ENCODE measurements around the gene PDGFA.

PDGFA gene

GRCh38 chr7:485188-486081 lies 34.2 kb downstream of the PDGFA start:
- DNase-seq: no peak

- no peak for DNase-seq
Measured at GRCh38 chr7:484356-485101, 35.1 kb downstream of the PDGFA start.

GRCh38 chr7:483656-484355 lies 35.8 kb downstream of the PDGFA start:
- no peak for DNase-seq

- no peak for DNase-seq
Measured at GRCh38 chr7:482521-483083, 37.0 kb downstream of the PDGFA start.

DNA sequence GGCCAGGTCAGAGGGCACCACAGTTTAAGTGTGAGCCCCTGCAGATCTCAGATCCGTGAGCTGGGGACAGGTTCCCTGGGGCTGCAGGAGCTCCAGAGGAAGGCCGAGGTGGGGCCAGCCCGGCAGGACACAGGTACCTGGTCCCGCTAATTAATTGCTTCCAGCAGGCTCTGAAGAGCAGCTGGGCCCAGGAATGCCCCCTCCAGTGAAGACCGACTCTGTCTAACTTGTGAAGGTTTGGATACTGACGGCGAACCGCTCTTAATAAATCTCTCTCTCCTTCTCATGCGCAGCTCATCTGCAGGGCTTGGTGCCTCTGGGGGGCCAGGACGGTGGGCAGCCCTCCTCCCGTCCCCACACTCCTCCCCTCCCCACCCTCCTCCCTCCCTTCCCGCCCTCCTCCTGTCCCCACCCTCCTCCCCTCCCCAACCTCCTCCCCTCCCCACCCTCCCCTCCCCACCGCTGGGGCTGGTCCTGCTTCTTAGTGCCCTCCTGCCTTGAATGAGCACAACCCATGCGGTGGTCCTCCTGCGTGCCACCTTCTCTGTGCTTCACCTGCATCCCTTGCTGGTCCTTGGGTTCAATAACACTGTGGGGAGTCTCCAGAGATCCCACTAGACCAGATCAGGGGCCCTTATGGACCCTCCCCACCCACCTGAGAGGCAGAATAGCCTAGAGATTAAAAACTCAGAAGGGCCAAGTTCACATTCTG lies 38.3 kb downstream of the PDGFA start:
- no peak for DNase-seq

DNA sequence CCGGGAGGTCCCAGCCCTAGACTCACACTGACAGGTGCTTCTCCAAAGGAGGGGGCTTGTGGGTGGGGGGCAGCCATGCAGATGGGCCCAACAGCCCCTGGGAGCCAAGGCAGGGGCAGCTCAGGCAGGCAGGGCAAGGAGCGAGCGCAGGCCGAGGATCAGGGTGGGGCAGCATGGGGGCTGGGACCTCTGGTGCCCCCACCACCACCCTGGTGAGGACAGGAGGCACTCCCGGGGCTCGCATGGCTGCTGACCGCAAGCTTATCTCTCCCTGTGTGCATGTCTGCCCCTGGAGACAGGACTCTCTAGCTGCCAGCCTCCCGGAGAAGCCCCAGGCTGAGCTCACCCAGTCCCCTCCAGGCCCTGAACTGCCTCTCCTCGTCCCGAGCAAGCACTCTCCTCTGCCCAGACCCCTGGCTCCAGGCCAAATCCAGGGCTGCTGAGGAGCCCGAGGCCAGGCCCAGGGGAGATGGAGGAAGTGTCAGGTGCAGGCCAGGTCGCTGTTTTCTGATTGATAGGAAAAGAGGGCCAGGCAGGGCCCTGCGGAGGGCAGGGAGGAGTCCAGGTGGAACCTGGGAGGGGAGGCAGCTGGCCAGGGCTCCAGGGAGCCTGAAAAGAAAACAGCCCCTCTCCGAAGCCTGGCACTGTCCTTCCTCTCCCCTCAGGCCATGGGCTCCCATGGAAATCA lies 39.0 kb downstream of the PDGFA start:
- DNase-seq: no peak

DNA sequence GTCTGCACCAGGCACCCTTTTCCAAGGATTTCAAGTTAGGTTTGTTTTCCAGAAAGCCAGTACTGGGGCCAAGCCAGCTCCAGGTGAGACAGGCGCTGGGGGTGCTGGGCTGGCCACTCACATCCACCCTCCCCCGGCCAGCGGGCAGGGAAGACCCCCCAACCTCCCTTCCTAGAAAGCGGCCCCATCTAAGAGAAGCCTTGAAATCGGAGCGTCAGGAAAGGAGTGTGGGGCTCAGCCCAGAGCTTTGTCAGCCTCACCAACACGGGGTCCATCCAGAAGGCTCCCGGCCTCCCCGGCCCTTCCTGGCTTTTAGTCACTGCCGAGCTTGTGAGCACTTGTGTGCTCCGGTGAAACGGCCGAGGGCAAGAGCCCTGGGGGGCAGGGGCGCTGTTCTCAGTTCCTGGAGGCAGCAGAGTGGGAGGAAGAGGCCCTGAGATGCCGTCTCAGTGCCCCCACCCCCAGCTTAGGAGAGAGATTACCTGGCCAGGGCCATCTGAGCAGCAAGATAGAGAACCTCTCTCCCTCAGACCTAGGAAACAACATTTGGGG lies 39.6 kb downstream of the PDGFA start:
- no peak for DNase-seq

- DNase-seq: no peak
Measured at GRCh38 chr7:479115-479947, 40.3 kb downstream of the PDGFA start.

GRCh38 chr7:477626-478220 lies 41.9 kb downstream of the PDGFA start:
- no peak for DNase-seq

GRCh38 chr7:476736-477360 lies 42.8 kb downstream of the PDGFA start:
- DNase-seq: no peak

DNA sequence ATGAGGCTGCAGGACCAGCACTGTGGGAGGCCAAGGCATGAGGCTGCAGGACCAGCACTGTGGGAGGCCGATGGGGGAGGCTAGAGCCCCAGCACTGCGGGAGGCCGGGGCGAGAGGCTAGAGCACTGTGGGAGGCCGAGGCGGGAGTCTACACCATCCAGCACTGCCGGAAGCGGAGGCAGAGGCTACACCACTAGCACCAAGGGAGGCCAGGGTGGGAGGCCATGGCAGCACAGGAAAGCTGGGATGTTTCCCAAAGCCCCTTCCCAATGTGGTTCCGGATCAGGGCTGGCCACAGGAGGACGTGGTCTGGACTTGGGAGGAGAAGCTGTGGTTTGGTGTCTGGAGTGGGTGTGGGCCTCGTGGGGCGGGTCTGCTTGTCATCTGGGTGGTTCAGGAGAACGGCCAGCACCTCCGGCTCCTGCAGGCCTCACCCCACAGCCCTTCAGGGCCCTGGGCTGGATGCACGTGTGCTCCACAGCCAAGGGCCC lies 43.6 kb downstream of the PDGFA start:
- DNase-seq: no peak

- no peak for DNase-seq
Measured at GRCh38 chr7:475425-475728, 44.3 kb downstream of the PDGFA start.

DNA sequence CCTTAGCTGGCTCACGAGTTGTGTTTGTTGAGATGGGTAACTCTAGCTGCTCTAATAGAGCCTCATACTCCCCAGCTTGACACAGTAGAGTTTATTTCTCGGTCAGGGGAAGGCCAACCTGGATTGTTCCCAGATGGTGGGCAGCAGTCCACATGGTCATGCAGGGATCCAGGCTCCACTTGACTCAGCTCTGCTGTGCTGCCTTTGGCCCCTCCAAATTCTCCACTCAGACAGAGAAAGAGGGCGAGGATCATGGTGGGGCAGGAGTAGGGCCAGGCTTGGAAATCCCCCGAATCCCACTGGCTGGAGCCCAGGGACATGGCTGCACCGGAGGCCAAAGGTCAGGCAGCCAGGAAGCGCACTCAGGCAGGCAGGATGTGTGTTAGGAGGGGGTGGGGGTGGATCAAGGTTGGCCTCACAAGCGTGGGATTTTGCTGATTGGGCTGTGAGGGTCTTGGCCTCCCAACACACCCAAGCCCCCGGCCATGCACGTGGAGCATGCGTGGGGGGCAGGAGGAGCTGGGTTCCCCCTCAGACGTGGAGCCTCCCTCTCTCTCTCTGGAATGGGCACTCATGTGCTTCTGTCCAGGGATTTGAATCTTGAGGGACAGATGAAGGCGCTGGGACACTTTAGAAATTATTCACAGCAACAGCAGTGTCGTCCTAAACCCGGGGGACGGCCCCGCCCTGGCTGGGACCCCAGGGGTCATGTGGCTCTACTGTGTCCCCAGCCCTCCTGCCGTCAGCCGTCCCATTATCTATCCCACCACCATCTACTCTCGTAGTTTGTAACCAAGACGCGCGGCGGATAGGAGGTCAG lies 44.8 kb downstream of the PDGFA start:
- no peak for DNase-seq

DNA sequence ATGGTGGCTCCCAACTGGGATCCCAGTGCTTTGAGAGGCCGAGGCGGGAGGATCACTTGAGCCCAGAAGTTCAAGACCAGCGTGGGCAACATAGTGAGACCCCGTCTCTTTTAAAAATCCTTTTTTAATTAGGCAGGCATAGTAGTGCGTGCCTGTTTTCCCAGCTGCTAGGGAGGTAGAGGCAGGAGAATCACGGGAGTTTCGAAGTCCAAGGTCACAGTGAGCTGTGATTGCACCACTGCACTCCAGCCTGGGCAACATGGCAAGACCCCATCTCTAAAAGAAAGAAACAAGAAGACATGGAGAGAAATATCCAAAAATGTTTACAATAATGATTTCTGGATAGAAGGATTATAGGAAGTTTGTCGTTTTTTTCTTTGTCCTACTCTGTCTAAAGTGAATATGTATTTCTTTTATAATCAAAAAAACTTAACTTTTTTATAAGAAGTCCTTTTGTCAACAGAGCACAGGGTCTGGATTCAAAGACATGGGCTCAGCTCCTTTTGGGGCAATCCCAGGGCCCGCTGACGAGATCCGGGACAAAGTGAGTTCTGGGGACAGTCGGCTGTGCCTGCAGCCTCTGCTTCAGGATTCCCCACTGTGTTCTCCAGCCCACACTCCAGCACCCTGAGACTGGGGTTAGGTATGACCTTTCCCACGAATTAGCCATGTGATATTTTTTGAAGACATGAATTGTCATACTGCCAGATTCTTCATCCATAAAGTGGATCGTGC lies 45.6 kb downstream of the PDGFA start:
- no peak for DNase-seq

DNA sequence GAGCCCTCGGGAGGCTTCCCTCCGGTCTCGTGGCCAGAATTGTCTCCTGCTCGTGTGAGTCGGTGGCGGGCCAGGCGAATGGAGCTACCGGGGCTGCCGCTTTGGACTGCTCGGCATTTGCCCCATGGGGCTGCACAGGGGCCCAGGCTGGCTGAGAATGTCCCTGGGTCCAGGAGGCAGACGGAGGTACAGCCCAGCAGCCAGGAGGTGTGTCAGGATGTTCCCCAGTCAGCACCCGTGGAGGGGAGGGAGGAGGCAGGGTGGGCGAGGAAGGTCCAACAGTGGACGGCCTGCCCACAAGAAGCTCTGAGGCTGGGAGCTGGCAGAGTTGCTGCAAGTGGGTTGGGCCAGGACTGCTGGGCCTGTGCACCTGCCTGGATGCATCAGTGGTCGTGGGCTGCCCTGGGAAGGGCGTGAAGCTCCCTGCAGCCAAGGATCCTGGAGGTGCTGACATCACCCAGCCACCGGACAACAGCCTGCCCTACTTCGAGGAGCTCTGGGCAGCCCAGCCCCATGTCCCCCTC lies 46.4 kb downstream of the PDGFA start:
- no peak for DNase-seq

GRCh38 chr7:472640-472957 lies 47.0 kb downstream of the PDGFA start:
- no peak for DNase-seq

DNA sequence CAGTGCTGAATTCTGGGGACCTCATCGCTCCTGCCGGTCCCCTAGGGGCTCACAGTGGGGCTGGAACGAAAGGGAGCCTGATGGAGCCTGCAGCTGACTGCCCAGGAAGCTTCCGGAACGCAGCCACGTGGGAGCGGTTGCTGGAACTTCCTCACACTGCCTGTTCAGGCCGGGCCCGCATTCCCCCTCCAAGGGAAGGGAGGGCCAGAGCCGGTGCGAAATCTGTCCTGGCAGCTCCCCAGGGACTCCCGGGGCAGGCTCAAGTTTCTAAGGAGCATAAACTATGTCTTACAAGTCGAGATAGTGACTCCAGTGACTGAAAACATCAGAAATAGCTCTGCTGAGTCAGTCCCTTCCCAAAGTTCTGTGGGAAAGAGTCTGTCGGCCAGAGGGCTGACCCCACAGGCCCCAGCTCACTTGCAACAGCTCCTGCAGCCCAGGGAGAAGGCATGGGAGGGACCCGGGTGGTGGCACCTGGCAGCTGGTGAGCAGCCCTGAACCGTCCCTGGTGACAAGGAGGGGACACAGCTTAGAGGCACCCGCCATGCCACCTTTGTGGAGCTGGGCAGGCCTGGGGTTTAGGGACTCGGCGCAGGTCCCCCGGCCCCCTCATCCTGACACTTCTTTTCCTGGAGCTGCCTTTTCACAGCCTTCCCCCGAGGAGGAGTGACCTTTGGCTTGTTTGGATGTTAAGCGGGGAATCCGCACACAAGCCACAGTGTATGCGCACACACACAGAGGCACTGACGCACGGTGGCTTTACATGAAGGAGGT lies 47.6 kb downstream of the PDGFA start:
- DNase-seq: no peak
